ENCODE measurements around the gene BRD2.

DNA sequence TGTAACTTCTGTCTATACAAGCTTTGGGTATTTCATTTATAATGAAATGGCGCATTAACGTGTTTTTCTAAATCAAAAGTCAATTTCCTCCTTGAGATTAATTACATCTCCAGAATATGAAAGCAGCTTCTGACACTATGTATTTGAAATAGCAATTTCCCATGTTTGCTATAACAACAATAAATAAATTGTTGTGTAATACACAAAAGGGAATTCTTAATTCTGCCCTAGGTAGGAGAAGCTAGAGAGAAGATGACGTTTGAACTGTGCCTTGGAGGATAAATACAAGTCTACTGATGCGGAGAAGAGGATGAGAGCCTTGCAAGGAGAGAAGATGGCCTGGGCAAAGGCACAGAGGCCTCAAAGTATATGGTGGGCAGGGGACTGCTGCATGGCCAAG, 48.6 kb downstream of the BRD2 start:
- TF ChIP-seq EGR1 (conservative IDR thresholded peaks at IDR 0.05) (no peak), RCOR1 (IDR thresholded peaks at IDR 0.05; ENCODE audit: borderline replicate concordance in 1 of 2, low read depth in 2 of 2, low read length in 2 of 2) (no peak), SNIP1 (IDR thresholded peaks at IDR 0.05; ENCODE audit: low read depth) (no peak), POLR2A (conservative IDR thresholded peaks at IDR 0.05) (no peak), CTCF (IDR thresholded peaks at IDR 0.05 in 2 of 3, conservative IDR thresholded peaks at IDR 0.05 in 1 of 3; ENCODE audit: insufficient read depth in 2 of 3, low read depth in 1 of 3, low read length in 3 of 3) (no peak), ZBTB2 (IDR thresholded peaks at IDR 0.05) (no peak), ZNF316 (IDR thresholded peaks at IDR 0.05) (no peak), TBL1XR1 (IDR thresholded peaks at IDR 0.05; ENCODE audit: low read length in 2 of 2) (no peak), ATF2 (CRISPR knock-in tag; IDR thresholded peaks at IDR 0.05) (no peak), ZNF232 (CRISPR knock-in tag; IDR thresholded peaks at IDR 0.05) (no peak), RFX5 (IDR thresholded peaks at IDR 0.05; ENCODE audit: low read depth, low read length) (no peak)
- TF ChIP-seq, protein P1, sequence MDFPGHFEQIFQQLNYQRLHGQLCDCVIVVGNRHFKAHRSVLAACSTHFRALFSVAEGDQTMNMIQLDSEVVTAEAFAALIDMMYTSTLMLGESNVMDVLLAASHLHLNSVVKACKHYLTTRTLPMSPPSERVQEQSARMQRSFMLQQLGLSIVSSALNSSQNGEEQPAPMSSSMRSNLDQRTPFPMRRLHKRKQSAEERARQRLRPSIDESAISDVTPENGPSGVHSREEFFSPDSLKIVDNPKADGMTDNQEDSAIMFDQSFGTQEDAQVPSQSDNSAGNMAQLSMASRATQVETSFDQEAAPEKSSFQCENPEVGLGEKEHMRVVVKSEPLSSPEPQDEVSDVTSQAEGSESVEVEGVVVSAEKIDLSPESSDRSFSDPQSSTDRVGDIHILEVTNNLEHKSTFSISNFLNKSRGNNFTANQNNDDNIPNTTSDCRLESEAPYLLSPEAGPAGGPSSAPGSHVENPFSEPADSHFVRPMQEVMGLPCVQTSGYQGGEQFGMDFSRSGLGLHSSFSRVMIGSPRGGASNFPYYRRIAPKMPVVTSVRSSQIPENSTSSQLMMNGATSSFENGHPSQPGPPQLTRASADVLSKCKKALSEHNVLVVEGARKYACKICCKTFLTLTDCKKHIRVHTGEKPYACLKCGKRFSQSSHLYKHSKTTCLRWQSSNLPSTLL (IDR thresholded peaks at IDR 0.05) = no peak

All from K562 (cell line).